Measurements from ENCODE around the gene PGA3. TPM values are rescaled to one million over a fixed set of nuclear protein-coding genes. Genes with fewer than 3 reads are reported as not detected.
A peak's percentile ranks its signal among the peaks of the same experiment; 100 is the strongest.
"Not testable (repeated sequence)": the region's sequence is repeated elsewhere in the genome, so short reads cannot be mapped to it uniquely, and the experiment has no call there.

Gene PGA3
- not detected for polyA plus RNA-seq (2012; ENCODE audit: insufficient read depth, insufficient read length)

GRCh38 chr11:61202950-61203746 is at the start of gene PGA3:
TSS of gene PGA3 (plus strand) at chr11:61203515. CDS start at chr11:61203565, 50 bp downstream.
- not testable (repeated sequence) for DNase-seq (ENCODE audit: low read depth, low spot score); H3K4me3 ChIP-seq (ENCODE audit: low read length)

- no peak for DNase-seq (ENCODE audit: low read depth, low spot score)
- H3K4me3 ChIP-seq (ENCODE audit: low read length), result no peak overlapping the region
Measured at GRCh38 chr11:61153593-61154095, 49.7 kb upstream of the PGA3 start.

GRCh38 chr11:61154528-61154927 is 48.8 kb upstream of the PGA3 start:
- H3K4me3 ChIP-seq (ENCODE audit: low read length), result no peak overlapping the region

GRCh38 chr11:61155312-61155711 is 48.0 kb upstream of the PGA3 start:
- DNase-seq (ENCODE audit: low read depth, low spot score), result no peak
- no peak overlapping the region for H3K4me3 ChIP-seq (ENCODE audit: low read length)

More at GRCh38 chr11:61154528-61154927, 48.8 kb upstream of the PGA3 start:
- DNase-seq (ENCODE audit: low read depth, low spot score), result no peak

DNA sequence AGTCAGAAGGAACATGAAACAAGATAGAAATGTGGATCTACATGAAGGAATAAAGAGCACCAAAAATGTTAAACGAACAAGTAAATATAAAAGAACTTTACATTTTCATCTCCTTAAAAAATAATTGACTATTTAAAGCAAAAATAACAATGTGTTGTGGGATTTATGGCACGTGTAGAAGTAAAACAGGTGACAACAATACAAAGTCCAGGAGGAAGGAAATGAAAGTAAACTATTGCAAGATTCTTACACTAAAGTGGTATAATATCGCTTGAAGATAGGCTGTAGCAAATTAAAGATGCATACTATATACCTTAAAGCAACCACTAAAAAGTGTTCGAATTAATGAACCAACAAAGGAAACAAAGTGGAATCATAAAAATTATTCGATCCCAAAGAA is 47.6 kb upstream of the PGA3 start:
- no peak overlapping the region for H3K4me3 ChIP-seq (ENCODE audit: low read length)

DNA sequence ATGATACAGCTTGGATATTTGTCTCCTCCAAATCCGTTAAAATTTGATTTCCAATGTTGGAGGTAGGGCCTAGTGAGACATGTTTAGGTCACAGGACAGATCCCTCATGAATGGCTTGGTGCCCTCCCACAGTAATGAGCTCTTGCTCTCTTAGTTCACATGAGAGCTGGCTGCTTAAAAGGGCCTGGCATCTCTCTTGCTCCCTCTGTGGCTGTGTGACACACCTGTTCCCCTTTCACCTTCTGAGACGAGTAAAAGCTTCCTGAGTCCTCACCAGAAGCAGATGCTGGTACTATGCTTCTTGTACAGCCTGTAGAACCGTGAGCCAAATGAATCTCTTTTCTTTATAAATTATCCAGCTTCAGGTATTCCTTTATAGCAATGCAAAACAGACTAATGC is 45.6 kb upstream of the PGA3 start:
- H3K4me3 ChIP-seq (ENCODE audit: low read length), result no peak overlapping the region
- DNase-seq (ENCODE audit: low read depth, low spot score), result no peak

More for the DNA sequence above, 47.6 kb upstream of the PGA3 start:
- DNase-seq (ENCODE audit: low read depth, low spot score), result no peak

DNA sequence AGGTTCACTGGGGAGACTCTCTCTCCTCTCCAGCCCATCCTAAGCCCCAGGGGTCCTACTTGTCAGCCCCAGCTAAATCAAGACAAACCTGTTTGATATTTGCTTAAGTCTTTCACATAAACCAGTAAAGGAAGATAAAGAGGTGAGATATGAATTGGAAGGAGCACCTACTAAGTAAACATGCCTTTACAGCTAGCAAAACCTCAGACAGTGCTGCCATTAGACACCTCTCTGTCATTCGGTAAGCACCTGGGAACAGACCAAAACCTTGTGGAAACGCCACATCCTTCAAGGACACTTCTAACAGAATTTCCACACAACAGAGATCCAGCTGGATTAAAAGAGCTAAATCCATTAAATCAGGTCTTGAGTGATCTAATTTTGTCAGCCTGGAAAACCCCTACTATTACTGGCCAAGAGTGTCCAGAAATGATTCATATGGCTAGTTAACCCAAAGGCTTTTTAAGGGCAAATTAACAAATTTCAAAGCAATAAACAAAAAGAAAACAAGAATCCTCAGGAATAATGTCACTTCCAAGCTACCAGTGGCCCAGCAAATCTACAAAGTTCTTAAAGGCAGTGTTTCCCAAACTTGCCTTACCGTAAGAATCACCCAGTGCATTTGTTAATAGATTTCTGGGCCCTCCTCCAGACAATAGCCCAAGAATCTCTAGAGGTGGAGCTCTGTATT is 44.5 kb upstream of the PGA3 start:
- no peak for DNase-seq (ENCODE audit: low read depth, low spot score)
- no peak overlapping the region for H3K4me3 ChIP-seq (ENCODE audit: low read length)

GRCh38 chr11:61160487-61161189 is 42.7 kb upstream of the PGA3 start:
- H3K4me3 ChIP-seq (ENCODE audit: low read length), result peak overlapping the region; percentile 80
- DNase-seq (ENCODE audit: low read depth, low spot score), result no peak

GRCh38 chr11:61161190-61162091 is 41.9 kb upstream of the PGA3 start, which contains the start of gene VPS37C:
TSS of gene VPS37C (minus strand) at chr11:61161426. CDS start at chr11:61138829, 22,597 bp downstream.
- peak within 1 kb of the TSS; percentile 80 for H3K4me3 ChIP-seq (ENCODE audit: low read length)
- peak; percentile 85 for DNase-seq (ENCODE audit: low read depth, low spot score)

DNA sequence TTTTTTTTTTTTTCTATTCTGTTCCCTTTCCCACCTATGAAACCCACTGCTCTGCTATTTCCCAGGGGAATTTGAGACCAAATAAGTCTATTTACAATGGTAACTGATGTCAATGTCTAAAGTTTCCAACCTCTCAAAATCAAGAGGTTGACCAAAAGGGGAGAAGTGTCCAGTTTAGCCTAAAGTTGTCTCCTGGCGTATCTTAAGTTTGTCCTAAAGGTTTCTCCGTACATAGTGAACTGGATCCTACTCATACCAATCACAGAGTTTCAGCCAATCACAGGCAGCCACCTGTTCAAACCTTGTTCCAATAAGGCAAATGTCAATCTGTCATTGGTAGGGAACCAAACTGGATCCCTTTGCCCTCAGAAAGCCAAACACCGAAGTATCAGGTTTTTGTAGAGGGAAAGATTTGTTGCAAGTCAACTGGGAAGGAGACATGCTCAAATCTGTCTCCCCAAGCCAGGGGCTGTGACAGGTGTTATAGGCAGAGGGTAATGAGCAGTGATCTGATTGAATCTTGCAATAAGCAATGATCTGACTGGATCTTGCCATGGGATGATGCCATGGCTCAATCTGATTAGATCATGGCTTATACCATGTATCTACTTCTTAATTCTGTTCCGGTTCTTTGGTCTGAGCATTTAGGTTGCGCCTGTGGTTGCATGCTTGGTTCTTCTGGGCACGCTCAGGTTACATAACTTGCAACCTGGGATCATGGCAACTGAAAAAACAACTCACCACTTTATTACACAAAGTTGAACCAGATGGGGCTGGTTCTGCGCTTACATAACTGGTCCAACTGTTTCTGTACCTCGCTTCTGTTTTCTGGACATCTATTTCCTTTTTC is 41.0 kb upstream of the PGA3 start:
- peak overlapping the region; percentile 80 for H3K4me3 ChIP-seq (ENCODE audit: low read length)
- no peak for DNase-seq (ENCODE audit: low read depth, low spot score)

DNA sequence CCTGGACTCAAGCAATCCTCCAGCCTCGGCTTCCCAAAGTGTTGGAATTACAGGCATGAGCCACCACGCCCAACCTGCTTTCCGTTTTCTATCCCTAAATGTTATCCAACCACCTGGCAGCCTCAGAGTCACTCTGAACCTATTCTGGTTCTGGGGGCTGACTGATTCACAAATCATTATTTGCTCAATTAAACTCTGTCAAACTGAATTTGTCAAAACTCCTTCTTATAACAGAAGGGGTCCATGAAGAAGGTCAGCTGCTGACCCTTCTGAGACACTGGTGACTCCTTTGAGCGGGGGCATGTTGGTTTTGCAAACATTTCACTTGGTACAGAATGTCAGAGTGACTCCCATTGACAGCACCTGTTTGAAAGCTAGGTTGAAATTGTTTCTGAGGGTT is 40.3 kb upstream of the PGA3 start:
- no peak for DNase-seq (ENCODE audit: low read depth, low spot score)
- no peak overlapping the region for H3K4me3 ChIP-seq (ENCODE audit: low read length)

GRCh38 chr11:61163714-61164605 is 39.4 kb upstream of the PGA3 start:
- H3K4me3 ChIP-seq (ENCODE audit: low read length), result no peak overlapping the region
- DNase-seq (ENCODE audit: low read depth, low spot score), result no peak

GRCh38 chr11:61164606-61165424 is 38.5 kb upstream of the PGA3 start:
- no peak for DNase-seq (ENCODE audit: low read depth, low spot score)

GRCh38 chr11:61165785-61166184 is 37.5 kb upstream of the PGA3 start:
- not testable (repeated sequence) for DNase-seq (ENCODE audit: low read depth, low spot score); H3K4me3 ChIP-seq (ENCODE audit: low read length)

More at GRCh38 chr11:61164606-61165424, 38.5 kb upstream of the PGA3 start:
- no peak overlapping the region for H3K4me3 ChIP-seq (ENCODE audit: low read length)

GRCh38 chr11:61166331-61166730 is 37.0 kb upstream of the PGA3 start:
- not testable (repeated sequence) for H3K4me3 ChIP-seq (ENCODE audit: low read length)

More at GRCh38 chr11:61166331-61166730, 37.0 kb upstream of the PGA3 start:
- not testable (repeated sequence) for DNase-seq (ENCODE audit: low read depth, low spot score)
